ENCODE data around the gene RAI1.

The RAI1 gene

DNA sequence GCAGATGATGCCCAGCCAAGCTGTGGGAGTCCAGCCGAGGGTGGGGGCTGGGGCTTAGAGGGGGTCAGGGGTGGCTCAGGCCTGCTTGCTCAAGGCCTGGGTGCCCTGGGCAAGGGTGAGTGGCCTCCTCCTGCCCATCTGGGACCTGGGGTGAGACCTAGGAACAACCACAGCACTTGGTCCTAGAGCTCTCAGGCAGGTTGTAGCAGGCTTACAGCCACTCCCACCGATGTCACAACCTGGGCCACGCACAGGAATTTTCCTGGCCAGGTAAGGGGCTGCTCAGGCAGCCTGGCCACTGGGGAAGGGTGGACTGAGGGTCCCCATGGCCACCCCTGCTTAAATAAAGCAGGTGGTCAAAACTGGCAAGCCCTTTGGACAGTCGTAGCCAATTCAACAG is 161.8 kb downstream of the RAI1 start:
- H3K4me3 ChIP-seq (ENCODE audit: low read length) = no peak overlapping the region
- H3K4me1 ChIP-seq (ENCODE audit: control insufficient read depth, insufficient read depth, low read length) = peaks cover 49% of the 10 kb centered on the region
- H3K36me3 ChIP-seq (ENCODE audit: control insufficient read depth, insufficient read depth, low read length, severe bottlenecking) = peaks cover 18% of the 10 kb centered on the region
- no peaks in the 10 kb centered on the region for H3K27me3 ChIP-seq (replicated peaks; ENCODE audit: control insufficient read depth, insufficient read depth, low read length)
- no peak for DNase-seq (ENCODE audit: low read depth)
- H3K9ac ChIP-seq (ENCODE audit: low read length) = no peak overlapping the region
- no peaks in the 10 kb centered on the region for H3K9me3 ChIP-seq (ENCODE audit: control insufficient read depth, low read length)

DNA sequence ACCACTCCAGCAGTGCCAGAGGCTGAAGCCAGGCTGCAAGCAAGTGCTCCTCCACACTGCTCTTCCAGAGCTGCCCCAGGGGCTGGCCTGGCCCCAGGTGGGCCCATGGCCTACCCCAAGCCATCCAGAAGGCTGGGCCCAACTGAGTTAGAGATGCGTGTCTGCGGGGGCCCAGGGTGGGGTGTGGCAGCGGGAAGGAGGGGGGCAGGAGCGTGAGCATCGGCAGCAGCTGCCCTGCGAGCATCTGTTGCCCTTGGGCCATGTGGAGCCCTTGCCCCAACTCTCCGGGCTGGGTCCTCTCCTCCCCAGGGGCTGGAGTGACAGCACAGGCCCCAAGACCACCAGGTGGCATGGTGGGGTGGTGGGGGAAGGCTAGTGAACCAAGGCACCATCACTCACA is 162.8 kb downstream of the RAI1 start:
- Histone ChIP-seq H3K4me3 (ENCODE audit: low read length) (no peak overlapping the region), H3K36me3 (ENCODE audit: control insufficient read depth, insufficient read depth, low read length, severe bottlenecking) (peaks cover 18% of the 10 kb centered on the region), H3K27me3 (replicated peaks; ENCODE audit: control insufficient read depth, insufficient read depth, low read length) (no peaks in the 10 kb centered on the region), H3K4me1 (ENCODE audit: control insufficient read depth, insufficient read depth, low read length) (peaks cover 50% of the 10 kb centered on the region), H3K9me3 (ENCODE audit: control insufficient read depth, low read length) (no peaks in the 10 kb centered on the region), H3K9ac (ENCODE audit: low read length) (no peak overlapping the region)
- DNase-seq (ENCODE audit: low read depth) = no peak

DNA sequence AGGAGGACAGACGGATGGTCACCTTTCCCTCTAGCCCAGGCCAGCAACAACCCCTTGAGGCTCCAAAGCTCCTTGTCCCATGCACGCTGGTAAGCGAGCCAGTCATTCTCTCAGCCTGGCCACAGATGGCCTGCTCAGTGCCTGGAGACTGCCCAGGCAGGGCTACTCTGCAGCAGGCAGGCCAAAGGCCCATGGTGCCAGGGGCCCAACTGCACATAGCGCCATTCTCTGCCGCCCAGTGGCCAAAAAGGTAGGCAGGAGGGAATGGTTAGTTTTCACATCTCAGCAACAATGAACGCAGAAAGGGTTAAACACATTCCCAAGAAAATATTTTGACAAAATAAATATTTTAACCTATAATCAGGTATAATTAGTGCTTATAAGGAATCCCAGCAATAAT is 163.2 kb downstream of the RAI1 start:
- Histone ChIP-seq H3K9me3 (ENCODE audit: control insufficient read depth, low read length) (no peaks in the 10 kb centered on the region), H3K27me3 (replicated peaks; ENCODE audit: control insufficient read depth, insufficient read depth, low read length) (no peaks in the 10 kb centered on the region), H3K4me3 (ENCODE audit: low read length) (no peak overlapping the region), H3K36me3 (ENCODE audit: control insufficient read depth, insufficient read depth, low read length, severe bottlenecking) (peaks cover 18% of the 10 kb centered on the region), H3K4me1 (ENCODE audit: control insufficient read depth, insufficient read depth, low read length) (peaks cover 50% of the 10 kb centered on the region), H3K9ac (ENCODE audit: low read length) (no peak overlapping the region)
- no peak for DNase-seq (ENCODE audit: low read depth)

DNA sequence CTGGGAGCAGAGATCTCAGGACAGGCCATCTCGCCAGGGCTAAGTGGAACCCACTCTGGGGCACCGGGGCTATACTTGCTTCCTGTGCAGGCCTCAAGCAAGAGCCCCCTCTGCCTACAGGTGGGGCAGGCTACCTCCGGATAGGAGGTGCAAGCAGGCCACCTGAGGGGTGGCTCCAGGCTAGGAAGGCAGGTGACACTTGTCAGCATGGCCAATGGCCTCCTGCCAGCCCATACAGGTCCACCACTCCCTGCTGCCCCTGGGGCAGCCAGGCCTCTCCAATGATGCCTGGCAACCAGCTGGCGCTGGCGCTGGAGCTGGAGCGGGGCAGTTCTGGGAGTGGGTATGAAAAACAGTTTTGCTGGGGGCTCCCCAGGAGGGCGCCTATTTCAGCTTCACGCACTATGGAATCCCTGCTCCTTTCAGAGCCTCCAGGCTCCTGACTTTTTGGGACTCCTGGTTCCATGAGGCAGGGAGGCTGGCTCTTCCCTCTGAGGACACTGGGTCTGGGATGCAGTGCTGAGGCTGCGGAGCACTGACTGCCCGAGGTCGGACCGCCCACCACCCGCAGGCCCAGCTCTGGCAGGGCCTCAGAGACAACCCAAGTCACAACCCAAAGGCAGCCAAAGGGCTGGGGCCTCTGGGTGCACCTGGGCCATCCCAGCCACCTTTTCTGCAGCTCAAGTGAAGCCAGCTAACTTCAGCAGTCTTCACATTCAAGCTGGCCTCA is 164.0 kb downstream of the RAI1 start:
- DNase-seq (ENCODE audit: low read depth) = no peak
- H3K4me1 ChIP-seq (ENCODE audit: control insufficient read depth, insufficient read depth, low read length) = peaks cover 53% of the 10 kb centered on the region
- no peaks in the 10 kb centered on the region for H3K27me3 ChIP-seq (replicated peaks; ENCODE audit: control insufficient read depth, insufficient read depth, low read length)
- no peak overlapping the region for H3K4me3 ChIP-seq (ENCODE audit: low read length)
- no peaks in the 10 kb centered on the region for H3K9me3 ChIP-seq (ENCODE audit: control insufficient read depth, low read length)
- no peak overlapping the region for H3K9ac ChIP-seq (ENCODE audit: low read length)
- peaks cover 18% of the 10 kb centered on the region for H3K36me3 ChIP-seq (ENCODE audit: control insufficient read depth, insufficient read depth, low read length, severe bottlenecking)

DNA sequence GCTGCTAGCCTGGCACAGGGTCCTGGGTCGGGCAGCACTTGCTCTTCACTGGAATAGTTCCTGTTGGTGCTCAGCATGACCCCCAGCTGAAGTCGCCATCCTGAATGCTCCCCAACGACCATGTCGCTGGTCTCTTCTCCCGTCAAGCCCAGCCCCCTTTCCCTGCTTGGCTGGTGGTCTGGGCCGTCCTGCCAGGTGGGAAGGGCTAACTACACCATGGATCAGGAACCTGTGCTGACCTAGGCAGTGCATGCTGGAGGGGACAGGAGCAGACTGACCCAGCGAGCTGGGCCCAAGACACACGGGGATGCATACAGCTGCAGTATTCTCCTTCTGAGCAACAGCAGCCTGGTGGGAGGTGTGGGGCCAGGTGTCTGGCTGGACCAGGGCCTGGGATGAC is 164.7 kb downstream of the RAI1 start:
- no peak for DNase-seq (ENCODE audit: low read depth)
- Histone ChIP-seq H3K4me1 (ENCODE audit: control insufficient read depth, insufficient read depth, low read length) (peaks cover 53% of the 10 kb centered on the region), H3K27me3 (replicated peaks; ENCODE audit: control insufficient read depth, insufficient read depth, low read length) (no peaks in the 10 kb centered on the region), H3K9me3 (ENCODE audit: control insufficient read depth, low read length) (no peaks in the 10 kb centered on the region), H3K4me3 (ENCODE audit: low read length) (no peak overlapping the region), H3K9ac (ENCODE audit: low read length) (no peak overlapping the region), H3K36me3 (ENCODE audit: control insufficient read depth, insufficient read depth, low read length, severe bottlenecking) (peaks cover 18% of the 10 kb centered on the region)

DNA sequence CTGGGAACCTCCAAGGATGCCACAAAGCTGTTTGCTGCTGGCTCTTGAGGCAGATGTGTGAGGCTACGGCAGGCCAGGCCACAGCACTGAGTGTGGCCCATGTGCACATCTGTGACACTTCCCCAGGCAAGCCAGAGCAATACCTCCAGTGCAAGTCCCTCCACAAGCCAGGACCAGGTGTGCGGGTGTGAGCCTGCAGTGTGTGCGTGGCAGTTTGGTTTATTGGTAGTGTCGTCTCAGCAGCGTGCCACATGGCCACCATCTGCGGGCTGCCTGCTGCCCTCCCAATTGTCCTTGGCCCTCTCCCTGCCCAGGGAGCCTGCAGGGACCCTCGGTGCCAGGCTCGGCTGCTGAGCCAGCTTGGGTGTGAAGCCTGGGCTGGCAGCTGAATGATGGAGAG is 165.4 kb downstream of the RAI1 start:
- no peak for DNase-seq (ENCODE audit: low read depth)
- peaks cover 18% of the 10 kb centered on the region for H3K36me3 ChIP-seq (ENCODE audit: control insufficient read depth, insufficient read depth, low read length, severe bottlenecking)
- peaks cover 46% of the 10 kb centered on the region for H3K4me1 ChIP-seq (ENCODE audit: control insufficient read depth, insufficient read depth, low read length)
- no peaks in the 10 kb centered on the region for H3K27me3 ChIP-seq (replicated peaks; ENCODE audit: control insufficient read depth, insufficient read depth, low read length)
- no peak overlapping the region for H3K9ac ChIP-seq (ENCODE audit: low read length)
- no peak overlapping the region for H3K4me3 ChIP-seq (ENCODE audit: low read length)
- no peaks in the 10 kb centered on the region for H3K9me3 ChIP-seq (ENCODE audit: control insufficient read depth, low read length)

DNA sequence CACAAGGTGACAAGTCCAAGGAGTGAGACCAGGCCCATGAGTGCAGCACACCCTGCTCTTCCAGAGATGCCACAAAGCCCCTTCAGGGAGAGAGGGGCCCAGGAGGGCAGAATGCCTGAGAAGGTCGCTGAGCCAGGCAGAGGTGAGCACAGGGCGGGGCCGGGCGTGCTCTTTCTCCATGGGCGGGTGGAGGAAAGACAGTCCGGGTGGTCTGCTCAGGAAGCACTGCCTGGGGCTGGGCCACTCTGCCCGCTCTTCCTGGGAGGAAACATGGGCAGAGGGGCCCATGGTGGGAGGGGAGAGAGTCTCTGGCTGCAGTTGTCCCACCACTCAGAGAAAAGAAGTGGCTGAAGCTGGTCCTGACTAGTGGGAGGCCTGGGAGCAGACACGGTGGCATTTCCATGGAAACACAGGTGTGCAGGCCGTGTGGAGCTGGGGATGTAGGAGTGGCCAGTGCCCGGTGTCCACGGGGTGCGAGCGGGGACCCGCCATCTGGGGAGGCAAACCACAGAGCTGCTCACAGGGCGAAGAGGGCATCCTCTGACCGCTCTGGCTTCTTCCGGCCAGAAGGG is 165.9 kb downstream of the RAI1 start:
- Histone ChIP-seq H3K36me3 (ENCODE audit: control insufficient read depth, insufficient read depth, low read length, severe bottlenecking) (peaks cover 19% of the 10 kb centered on the region), H3K9ac (ENCODE audit: low read length) (peak overlapping the region; percentile 36), H3K27me3 (replicated peaks; ENCODE audit: control insufficient read depth, insufficient read depth, low read length) (no peaks in the 10 kb centered on the region), H3K9me3 (ENCODE audit: control insufficient read depth, low read length) (no peaks in the 10 kb centered on the region), H3K4me3 (ENCODE audit: low read length) (no peak overlapping the region), H3K4me1 (ENCODE audit: control insufficient read depth, insufficient read depth, low read length) (peaks cover 41% of the 10 kb centered on the region)
- no peak for DNase-seq (ENCODE audit: low read depth)

DNA sequence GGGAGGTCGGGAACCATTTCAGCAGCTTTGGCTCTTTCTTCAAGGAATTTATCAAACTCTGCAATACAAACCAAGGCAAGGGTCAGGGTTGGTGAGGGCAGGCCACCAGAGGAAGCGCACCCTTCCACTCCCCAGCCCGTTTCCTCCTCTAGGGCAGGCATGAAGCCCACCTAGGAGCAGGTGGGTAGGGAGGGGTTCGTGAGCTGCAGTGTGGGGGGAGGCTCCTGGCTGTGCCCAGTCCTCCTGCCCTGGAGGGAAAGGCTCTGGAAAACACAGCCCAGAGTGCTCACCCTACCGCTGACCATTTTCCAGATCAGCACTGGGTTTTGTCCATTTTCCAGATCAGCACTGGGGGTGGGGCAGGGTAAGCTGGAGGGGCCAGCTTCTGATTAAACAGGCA is 166.5 kb downstream of the RAI1 start:
- Histone ChIP-seq H3K9ac (ENCODE audit: low read length) (peak overlapping the region; percentile 82), H3K4me3 (ENCODE audit: low read length) (no peak overlapping the region), H3K36me3 (ENCODE audit: control insufficient read depth, insufficient read depth, low read length, severe bottlenecking) (peaks cover 22% of the 10 kb centered on the region), H3K4me1 (ENCODE audit: control insufficient read depth, insufficient read depth, low read length) (peaks cover 36% of the 10 kb centered on the region), H3K9me3 (ENCODE audit: control insufficient read depth, low read length) (no peaks in the 10 kb centered on the region), H3K27me3 (replicated peaks; ENCODE audit: control insufficient read depth, insufficient read depth, low read length) (no peaks in the 10 kb centered on the region)
- DNase-seq (ENCODE audit: low read depth) = no peak

DNA sequence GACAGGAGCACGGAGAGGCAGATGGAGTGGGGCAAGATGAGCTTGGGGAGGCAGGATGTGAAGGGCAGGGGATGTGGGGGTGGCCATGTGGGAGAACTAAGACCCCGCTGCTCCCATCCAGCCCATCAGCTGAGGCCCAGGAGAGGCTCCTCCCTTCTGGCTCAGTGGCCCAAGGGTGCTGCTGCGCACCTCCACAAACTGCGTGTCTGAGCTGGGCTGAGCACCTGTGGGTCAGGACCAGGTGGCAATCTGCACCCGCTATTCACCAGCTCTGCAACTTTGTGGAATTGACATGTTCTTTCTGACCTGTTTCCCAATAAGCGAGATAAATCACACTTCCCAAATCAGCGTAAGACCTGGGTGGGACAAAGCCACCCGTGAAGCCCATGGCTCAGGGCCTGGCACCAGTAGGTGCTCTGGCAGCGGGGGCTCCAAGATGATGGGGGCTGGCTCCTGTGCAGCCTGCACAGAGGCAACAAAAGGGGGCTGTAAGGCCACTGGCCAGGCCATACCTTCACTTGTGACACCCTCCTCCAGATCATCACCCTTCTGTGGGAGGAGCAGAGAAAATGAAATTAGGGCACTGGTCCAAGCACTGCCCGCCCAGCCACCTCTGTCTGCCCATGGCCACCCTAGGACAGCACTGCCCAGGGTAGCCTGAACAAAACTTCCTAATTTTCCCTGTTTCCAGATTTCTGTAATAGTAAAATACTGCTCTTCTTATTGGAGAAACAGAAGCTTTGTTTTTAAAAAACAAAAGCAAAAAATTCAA is 167.2 kb downstream of the RAI1 start:
- H3K4me3 ChIP-seq (ENCODE audit: low read length) = peak overlapping the region; percentile 45
- H3K9me3 ChIP-seq (ENCODE audit: control insufficient read depth, low read length) = no peaks in the 10 kb centered on the region
- peak overlapping the region; percentile 82 for H3K9ac ChIP-seq (ENCODE audit: low read length)
- peaks cover 43% of the 10 kb centered on the region for H3K4me1 ChIP-seq (ENCODE audit: control insufficient read depth, insufficient read depth, low read length)
- DNase-seq (ENCODE audit: low read depth) = no peak
- peaks cover 22% of the 10 kb centered on the region for H3K36me3 ChIP-seq (ENCODE audit: control insufficient read depth, insufficient read depth, low read length, severe bottlenecking)
- H3K27me3 ChIP-seq (replicated peaks; ENCODE audit: control insufficient read depth, insufficient read depth, low read length) = no peaks in the 10 kb centered on the region

DNA sequence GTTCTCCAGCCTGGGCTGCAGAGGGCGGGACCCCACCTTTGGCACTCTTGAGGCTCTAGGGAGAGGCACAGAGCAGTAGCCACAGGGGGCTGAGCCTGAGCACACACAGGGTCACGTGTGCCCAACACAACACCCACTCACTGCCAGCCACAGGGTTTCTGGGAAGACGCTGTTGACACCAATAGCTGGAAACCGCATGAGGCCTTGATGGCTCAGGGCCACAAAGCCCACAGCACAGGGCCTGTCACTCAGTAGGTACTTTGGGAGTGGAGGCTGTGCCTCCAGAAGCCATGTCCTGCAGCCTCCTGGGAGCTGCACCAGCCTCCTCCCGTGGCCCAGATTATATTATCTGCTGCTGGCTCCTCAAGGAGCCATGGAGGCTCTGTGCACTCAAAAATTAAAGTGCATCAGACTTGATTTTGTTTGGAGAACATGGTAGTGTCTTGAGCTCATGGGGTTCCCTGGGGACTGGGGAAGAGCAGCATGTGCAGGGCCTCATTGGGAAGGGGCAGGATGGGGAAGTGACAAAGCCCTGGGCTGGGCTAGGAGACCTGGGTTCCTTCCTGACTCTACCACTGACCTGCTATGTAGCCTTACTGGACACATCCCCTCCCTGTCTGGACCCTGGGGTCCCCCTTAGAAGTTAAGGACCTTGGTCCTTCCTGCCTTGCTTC is 168.0 kb downstream of the RAI1 start:
- Histone ChIP-seq H3K36me3 (ENCODE audit: control insufficient read depth, insufficient read depth, low read length, severe bottlenecking) (peaks cover 22% of the 10 kb centered on the region), H3K4me3 (ENCODE audit: low read length) (peak overlapping the region; percentile 3), H3K27me3 (replicated peaks; ENCODE audit: control insufficient read depth, insufficient read depth, low read length) (no peaks in the 10 kb centered on the region), H3K9me3 (ENCODE audit: control insufficient read depth, low read length) (no peaks in the 10 kb centered on the region), H3K9ac (ENCODE audit: low read length) (peak overlapping the region; percentile 82), H3K4me1 (ENCODE audit: control insufficient read depth, insufficient read depth, low read length) (peaks cover 51% of the 10 kb centered on the region)
- DNase-seq (ENCODE audit: low read depth) = no peak

DNA sequence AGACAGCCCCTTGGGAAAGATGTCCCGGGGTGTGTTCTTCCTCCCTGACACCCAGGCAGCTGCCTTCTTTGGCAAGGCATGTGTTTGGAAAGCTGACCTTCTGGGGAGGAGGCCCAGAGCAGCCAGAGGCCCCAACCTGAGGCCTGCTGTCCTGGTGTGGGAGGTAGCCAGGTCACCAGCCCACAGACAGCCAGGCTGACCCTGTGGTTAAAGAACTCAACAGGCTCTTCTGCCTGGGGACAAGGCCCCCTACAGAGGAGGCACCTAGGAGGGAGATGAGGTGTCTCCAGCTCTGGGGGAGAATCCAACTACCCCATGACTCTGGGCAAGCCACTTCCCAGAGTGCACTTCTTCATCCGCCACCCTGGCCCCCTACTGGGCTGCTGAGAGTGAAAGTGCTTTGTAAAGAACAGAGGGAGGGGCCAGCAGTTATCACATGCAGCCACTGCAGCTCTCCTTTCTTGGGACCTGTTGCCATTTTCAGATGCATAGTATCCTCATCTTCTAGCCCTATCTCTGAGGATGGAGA is 168.7 kb downstream of the RAI1 start:
- H3K9me3 ChIP-seq (ENCODE audit: control insufficient read depth, low read length) = no peaks in the 10 kb centered on the region
- peak; percentile 28 for DNase-seq (ENCODE audit: low read depth)
- no peaks in the 10 kb centered on the region for H3K27me3 ChIP-seq (replicated peaks; ENCODE audit: control insufficient read depth, insufficient read depth, low read length)
- peaks cover 55% of the 10 kb centered on the region for H3K4me1 ChIP-seq (ENCODE audit: control insufficient read depth, insufficient read depth, low read length)
- H3K36me3 ChIP-seq (ENCODE audit: control insufficient read depth, insufficient read depth, low read length, severe bottlenecking) = peaks cover 22% of the 10 kb centered on the region
- peak overlapping the region; percentile 3 for H3K4me3 ChIP-seq (ENCODE audit: low read length)
- peak overlapping the region; percentile 82 for H3K9ac ChIP-seq (ENCODE audit: low read length)
